ENCODE data around the gene TRPV5.

The TRPV5 gene

DNA sequence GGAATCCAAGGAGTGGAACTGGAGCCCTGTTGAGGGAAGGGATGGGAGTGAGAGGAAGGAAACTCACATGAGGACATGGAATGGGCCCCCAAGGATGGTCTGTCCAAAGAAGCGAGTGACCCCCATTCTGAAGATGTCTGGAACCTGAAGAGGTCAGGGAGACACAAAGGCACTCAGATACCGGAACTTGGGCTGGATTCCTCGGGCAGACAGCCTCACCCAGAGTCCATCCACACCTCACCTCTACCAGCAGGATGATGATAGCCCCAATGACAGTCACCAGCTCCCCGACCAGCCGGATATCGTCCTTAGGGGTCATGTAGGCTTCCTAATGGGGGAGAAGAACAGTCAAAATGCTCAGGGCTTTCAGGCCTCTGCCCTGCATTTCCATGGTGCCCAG, 58.7 kb downstream of the TRPV5 start:
- no peak overlapping the region for H3K4me3 ChIP-seq (ENCODE audit: low read depth, low read length)
- TF ChIP-seq, protein P1, sequence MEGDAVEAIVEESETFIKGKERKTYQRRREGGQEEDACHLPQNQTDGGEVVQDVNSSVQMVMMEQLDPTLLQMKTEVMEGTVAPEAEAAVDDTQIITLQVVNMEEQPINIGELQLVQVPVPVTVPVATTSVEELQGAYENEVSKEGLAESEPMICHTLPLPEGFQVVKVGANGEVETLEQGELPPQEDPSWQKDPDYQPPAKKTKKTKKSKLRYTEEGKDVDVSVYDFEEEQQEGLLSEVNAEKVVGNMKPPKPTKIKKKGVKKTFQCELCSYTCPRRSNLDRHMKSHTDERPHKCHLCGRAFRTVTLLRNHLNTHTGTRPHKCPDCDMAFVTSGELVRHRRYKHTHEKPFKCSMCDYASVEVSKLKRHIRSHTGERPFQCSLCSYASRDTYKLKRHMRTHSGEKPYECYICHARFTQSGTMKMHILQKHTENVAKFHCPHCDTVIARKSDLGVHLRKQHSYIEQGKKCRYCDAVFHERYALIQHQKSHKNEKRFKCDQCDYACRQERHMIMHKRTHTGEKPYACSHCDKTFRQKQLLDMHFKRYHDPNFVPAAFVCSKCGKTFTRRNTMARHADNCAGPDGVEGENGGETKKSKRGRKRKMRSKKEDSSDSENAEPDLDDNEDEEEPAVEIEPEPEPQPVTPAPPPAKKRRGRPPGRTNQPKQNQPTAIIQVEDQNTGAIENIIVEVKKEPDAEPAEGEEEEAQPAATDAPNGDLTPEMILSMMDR (IDR thresholded peaks at IDR 0.05; ENCODE audit: low read depth, low read length, missing control alignments), result no peak
- no peak for DNase-seq (ENCODE audit: low read depth)

DNA sequence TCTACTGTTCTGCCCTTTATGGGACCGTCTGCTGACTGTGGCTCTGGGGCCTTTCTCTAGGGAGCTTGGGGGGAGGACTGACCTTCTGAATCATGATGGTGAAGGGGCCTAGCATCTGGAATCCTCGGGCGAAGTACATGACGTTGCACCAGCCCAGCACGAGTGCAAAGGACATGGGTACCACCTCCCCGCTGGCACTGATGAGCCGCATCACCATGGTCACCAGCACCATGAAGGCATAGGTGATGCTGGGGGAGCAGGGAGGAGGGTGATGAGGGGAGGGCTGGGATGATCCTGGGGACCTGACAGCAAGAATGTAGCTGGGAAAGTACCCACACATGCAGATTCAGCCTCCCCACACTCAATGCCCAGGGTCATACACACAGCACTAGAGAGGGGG, 59.1 kb downstream of the TRPV5 start:
- no peak overlapping the region for H3K4me3 ChIP-seq (ENCODE audit: low read depth, low read length)
- TF ChIP-seq, protein P1 (IDR thresholded peaks at IDR 0.05; ENCODE audit: low read depth, low read length, missing control alignments), result no peak
- DNase-seq (ENCODE audit: low read depth), result no peak

- TF ChIP-seq, protein P1 (IDR thresholded peaks at IDR 0.05; ENCODE audit: low read depth, low read length, missing control alignments), result no peak
- DNase-seq (ENCODE audit: low read depth), result no peak
- H3K4me3 ChIP-seq (ENCODE audit: low read depth, low read length), result no peak overlapping the region
Measured at GRCh38 chr7:142873871-142874270, 59.7 kb downstream of the TRPV5 start.

DNA sequence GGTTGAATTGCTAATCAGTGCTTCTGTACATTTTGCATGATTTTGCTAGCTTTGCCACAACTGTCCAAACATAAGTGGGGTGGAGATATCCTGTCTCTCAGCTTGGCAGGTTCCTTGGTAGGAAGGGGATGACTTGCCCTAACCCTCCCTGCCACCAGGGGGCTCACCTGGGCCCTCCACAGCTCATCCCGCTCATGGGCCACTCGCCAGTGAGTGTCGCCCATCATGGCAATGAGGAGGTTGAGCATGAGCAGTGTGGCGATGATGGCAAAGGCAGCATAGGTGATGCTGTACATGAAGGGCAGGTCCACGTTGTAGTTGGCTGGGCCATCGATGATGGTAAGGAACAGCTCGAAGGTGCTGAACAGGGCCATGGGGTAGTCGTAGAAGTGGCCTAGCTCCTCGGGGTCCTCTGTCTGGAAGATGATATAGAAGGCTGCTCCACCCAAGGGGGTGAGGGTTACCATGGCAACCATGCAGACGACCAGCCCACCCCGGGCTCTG, 60.2 kb downstream of the TRPV5 start:
- TF ChIP-seq, protein P1 (IDR thresholded peaks at IDR 0.05; ENCODE audit: low read depth, low read length, missing control alignments), result peak; percentile 92
- no peak for DNase-seq (ENCODE audit: low read depth)

GRCh38 chr7:142872106-142872675, 61.4 kb downstream of the TRPV5 start:
- no peak for DNase-seq (ENCODE audit: low read depth)
- no peak overlapping the region for H3K4me3 ChIP-seq (ENCODE audit: low read depth, low read length)
- TF ChIP-seq, protein P1 (IDR thresholded peaks at IDR 0.05; ENCODE audit: low read depth, low read length, missing control alignments), result no peak

More for the DNA sequence above, 60.2 kb downstream of the TRPV5 start:
- no peak overlapping the region for H3K4me3 ChIP-seq (ENCODE audit: low read depth, low read length)

DNA sequence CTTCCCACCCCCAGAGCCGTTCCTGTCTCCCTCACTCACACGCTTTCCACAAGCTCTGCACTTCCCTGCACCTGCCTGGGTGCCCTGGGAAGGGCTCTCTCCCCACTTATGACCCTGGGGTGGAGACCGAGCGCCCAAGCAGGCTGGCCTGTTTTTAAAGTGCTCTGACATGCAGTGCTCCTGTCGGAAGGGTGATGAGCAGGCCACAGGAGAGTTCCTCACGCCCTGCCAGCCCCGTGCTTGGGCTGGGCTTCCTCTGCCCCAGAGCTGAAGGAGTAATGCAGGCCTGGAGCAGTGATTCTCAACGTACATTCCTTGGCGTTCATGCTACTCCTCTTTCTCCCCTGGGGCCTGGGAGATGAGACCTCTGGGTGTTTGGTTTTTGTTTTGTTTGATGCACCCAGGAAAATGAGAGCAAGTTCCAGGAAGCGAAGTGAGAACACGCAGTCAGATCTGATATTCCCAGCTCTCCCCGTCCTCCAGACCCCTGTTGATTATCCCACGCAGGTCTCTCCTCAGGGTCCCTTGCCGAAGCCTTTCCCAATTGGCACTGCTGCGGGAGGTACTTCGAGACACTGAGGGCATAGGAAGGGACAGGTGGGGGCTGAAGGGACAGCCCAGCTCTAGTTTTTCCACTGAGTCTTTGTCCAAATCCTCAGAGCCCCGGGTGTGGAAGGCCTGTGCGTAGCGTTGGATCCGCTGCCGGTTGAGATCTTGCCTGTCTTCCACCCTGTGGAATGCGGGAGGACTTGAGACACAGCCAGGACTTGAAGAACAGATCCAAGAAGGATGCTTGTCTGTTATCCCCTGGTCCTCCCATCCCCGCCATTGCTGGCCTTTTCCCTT, 62.1 kb downstream of the TRPV5 start:
- TF ChIP-seq, protein P1 (IDR thresholded peaks at IDR 0.05; ENCODE audit: low read depth, low read length, missing control alignments), result no peak
- DNase-seq (ENCODE audit: low read depth), result no peak
- H3K4me3 ChIP-seq (ENCODE audit: low read depth, low read length), result no peak overlapping the region
